Activated CD4-positive, CD25-positive, alpha-beta regulatory T cell (primary cell): ENCODE measurements around the gene RXRA.

Source experiments
- DNase-seq, 4 experiments: peaks; one replicate each; lab custom pipeline; 2025; lab: John Stamatoyannopoulos, UW

Gene RXRA

DNA sequence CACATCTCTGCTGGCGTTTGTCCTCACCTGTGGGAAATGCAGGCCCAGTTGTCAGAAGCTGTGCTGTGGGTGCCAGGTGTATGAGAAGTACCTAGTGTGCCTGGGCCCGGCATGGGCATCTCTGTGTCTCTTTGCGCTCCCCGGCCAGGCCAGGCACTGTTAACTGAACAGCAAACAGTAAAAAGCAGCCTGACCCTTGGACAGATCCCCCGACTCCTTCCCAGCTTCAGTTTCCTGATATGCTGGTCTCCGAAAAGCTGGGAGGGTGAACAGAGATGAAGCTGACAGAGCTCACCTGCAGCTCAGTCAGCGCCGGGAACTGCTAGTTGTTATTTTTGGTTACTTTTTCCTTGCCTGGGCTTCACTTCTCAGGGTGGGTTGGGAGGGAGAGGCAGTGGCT is 28.9 kb downstream of the RXRA start:
- no peak for DNase-seq

DNA sequence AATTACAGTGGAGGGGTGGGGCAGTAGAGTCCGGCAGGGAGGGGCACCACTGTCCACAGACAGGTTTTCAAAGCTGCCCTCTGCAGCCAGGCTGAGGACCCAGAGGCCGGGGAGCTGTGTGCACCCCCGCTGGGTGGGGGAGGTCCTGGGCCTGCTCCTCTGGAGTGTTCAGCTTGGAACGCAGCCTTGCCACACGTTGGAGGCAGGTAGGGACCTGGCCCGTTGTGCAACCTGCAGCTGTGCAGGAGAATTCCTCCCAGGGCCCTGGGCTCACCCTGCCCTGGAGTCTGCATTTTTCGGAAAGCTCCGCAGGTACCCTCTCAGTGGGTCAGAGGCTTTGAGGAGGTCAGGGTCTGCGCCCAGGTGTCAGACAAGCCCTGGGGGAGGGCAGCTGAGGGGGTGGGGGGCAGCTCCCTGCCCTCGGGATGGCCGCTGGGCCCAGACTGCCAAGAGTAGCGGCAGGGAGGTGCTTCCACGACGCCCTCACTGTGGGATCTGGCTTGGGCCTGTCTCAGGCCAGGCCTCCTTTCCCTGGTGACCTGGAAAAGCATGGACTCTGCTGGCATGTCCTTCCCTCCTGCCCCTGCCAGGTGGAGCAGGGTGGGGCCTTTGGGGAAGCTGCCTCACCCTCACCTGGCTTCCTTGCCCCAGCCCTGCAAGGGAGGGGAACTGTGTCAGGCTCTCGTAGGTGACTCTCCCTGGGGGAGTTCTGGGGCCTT is 29.5 kb downstream of the RXRA start:
- DNase-seq = no peak

DNA sequence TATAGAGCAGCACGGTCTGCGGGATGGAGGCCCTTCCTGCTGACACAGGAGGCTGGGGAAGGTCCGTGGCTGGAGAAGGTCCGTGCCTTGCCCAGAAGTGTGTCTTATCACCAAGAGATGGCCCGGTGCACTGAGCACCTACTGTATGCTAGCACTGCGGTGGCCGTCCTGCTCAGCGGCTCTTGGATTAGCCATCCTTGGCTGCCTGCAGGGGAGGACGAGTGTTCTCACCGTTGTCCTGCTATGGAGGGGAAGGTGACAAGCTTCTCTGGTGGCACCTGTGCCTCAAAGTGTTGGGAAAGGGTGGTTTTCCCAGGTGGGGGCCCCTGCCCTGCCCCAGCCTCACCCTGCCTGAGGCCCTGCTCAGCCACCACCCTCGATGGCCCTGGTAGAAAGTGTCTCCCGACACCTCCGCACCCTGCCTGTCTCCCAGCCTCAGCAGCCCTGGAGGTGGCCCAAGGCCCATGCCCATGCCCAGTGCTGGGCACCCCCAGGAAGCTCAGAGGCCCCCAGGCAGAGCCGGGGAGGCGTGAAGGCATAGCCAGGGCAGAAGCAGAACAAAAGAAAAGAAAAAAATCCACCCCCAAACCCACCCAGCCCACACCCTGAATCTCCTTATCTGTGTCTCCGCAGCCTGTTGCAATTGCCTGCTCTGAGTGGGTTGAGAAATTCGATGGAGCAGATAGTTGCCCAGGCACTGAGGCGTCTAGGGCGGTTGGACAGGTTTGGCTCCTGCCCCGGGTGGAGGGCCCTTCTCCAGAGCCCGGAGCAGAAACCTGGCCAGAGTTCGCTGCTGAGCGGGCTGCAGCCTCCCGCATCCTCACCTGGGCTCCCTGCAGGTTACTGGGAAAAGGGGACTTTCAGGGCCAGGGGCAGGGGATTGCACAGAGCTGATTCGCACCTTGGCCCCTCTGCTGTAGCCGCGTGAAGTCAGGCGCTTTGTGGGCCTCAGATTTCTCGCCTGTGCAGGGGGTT is 30.5 kb downstream of the RXRA start:
- DNase-seq = no peak

DNA sequence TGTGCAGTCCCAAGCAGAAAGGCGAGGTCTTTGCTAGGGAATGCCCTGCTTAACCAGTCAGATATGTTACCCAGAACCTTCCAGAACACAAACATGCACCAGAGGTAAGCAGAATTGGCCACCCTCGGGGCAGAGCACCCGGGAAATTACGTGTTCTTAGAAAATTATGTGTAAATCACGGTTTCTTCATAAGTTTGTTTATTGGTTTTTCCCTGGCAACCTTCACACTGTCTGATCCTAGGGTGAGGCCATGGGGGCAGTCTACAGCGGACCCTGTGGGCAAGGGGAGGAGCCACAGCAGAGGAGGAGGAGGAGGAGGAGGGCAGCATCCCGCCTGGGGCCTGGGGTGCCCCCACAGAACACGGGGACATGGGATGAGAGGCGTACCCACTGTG is 31.4 kb downstream of the RXRA start:
- DNase-seq = no peak

DNA sequence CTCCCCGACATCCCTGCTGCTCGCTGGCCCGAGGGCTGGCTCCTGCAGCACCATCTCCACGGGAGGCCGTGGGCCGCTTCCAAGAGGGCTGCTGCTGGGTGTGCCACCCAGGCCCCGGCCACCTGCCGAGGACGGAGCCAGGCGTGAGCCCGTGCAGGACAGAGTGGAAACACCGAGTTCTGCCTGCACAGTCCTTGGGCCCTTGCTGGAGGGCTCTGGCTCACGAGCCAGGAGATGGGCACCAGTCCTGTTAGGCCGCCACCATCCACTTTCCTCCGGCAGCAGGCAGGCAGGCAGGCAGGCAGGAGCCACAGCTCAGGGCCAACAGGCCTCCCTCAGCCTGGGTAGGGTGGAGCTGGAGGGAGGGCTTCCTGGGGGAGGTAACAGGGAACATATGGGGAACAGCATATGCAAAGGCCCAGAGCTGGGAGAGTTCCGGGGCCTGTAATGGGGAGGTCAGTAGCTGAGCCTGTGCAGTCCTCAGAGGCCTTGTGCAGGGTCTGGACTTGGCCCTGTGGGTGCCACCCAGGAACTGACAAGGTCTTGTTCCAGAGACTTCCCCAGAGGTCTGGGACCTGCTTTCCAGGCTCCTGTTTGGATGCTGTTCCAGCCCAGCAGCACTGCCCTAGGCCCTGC is 31.9 kb downstream of the RXRA start:
- no peak for DNase-seq

DNA sequence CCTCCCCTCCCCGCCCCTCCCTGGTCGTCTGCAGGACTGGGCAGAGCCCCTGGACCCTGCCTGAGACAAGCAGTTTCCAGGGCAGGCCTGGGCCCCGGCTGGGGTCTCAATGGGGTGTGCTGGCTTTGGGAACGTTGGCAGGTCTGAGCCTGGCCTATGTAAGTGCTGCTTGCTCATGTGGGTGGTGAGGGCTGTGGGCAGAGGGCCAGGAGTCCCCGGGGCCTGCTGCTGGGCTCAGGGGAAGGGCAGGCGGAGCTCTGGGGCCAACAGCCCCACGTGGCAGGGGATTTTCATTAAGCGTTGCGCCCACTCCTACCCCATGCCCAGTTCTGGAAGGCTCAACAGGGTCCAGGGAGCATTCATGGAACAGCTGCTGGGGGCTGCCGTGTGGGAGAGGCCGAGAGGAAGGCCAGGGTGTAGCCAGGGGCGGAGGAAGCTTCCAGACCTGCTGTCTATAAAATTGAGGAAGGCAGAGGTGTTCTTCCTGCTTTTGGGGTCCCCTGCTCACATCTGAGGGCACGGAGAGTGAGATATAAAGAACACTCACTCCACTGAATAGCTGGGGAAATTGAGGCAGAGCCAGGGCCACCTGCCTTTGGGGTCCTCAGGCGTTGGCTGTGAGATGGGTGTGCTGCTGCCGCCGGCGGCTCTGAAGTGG is 32.5 kb downstream of the RXRA start:
- DNase-seq = no peak

DNA sequence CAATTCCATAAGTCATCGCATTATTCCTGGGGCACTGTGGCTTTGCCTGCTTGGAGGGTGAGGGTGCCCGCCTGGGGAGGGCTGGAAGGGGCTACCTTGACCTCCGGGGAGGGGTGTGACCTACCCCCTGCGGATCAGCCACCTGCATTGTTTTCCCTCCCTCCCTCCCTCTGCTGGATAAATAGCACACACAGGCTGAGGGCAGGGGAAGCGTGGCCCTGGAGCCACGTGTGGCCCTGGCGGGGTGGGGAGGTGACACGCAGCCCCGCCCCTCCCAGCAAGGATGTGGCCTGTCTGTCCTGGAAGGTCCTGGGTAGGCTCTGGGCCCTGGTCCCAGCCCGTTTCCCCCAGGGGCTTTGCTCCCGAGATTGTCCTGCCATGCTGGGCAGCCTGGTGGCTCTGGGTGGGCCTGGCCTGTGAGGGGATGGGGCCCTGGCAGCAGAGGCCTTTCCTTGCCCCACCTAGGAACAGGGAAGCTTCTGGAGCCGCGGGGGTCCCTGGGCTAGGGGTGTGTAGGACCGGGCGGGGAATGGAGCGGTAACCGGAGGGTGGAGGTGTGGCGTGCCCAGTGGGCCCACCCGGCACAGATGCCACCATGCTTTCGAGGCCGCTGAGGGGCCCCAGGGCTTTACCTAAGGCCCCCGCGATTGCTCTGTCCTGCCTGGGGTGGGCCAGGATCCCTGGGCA is 33.4 kb downstream of the RXRA start:
- no peak for DNase-seq

DNA sequence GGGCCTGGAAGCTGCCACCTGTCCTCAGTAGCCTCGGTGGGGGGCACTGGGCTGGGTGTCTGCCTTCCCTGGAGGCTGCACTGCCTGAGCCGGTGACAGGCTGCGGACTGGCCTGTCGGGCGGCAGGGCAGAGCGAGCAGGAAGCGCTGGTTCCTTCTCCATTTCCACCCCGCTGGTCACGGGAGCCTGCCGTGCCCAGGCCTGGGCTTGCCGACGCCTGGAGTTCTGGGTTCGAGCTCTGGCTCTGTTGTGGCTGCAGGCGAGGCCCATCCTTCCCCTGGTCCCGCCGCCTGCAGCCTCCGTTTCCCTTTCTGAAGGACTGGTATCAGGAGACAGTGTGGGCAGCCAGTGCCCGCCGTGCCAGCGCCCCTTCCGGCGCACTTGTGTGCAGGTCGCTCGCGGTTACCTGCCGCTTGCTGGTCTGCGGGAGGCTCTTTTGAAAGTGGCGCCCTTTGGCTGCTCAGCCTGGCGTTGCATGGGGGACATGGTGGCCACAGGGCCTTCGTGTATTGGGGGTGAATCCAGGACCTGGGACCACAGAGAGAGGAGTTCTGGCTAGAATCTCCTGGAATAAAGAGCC is 34.0 kb downstream of the RXRA start:
- DNase-seq = no peak

DNA sequence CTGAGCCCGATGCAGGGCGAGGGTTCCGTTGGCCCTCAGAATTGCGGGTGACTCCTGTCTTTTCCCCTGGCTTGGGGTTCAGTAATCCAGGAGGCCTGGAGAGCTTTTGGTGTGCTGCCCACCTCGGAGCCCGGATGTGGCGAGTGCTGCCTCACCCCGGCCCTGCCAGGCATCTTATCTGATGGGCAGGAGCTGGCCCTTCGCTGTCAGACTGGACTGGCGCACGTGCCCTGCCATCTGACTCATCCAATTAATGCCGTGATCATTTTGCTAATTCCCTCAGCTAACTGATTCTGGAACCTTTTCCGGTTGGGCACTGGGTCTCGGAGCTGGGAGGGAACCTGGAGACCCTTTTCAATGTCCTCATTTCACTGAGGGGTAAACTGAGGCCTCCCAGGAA is 34.6 kb downstream of the RXRA start:
- DNase-seq = no peak

DNA sequence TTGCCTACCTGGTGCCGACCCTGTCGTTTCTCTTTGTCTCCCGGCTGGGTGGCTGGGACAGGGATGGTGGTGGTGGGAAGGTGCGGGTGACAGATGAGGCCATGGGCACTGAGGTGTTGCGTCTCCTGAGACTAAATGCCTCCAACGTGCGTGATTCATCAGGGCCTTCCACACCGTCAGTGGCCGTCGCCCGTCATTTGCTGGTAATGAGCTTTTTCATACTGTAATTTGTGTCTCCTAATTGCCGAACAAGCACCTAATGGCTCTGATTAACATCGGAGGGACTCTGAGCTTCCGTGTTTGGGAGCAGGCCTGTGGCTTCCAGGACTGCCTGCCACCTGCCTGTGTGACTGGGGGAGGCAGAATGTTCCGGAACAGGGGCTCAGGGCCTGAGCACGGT is 35.2 kb downstream of the RXRA start:
- no peak for DNase-seq

DNA sequence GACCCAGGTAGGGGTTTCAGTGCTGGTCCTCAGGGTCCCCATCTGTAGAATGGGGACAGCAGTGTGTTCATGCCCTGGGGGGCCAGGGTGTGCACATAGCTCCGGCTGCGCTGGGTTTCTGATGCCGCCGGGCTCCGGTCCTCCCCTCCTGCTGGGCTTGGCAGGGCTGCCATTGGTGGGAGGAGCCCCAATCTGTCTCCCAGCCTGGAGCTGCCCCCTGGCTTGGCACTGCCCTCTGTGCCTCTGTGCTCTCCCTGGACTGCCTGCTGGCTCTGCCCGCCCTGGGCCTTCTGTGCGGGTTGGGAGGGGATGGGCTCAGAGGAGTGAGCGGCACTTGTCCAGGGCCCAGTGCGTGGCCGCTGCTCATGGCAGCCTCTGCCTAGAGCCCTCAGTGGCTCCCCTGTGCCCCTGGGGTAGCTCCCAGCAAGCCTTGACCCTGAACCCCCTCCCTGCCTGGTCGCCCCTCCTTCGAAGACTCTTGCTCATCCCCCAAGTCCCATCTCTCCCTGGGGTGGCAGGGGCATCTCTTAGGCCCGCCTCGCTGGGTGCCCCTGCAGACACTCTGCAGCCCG is 35.7 kb downstream of the RXRA start:
- DNase-seq = no peak

DNA sequence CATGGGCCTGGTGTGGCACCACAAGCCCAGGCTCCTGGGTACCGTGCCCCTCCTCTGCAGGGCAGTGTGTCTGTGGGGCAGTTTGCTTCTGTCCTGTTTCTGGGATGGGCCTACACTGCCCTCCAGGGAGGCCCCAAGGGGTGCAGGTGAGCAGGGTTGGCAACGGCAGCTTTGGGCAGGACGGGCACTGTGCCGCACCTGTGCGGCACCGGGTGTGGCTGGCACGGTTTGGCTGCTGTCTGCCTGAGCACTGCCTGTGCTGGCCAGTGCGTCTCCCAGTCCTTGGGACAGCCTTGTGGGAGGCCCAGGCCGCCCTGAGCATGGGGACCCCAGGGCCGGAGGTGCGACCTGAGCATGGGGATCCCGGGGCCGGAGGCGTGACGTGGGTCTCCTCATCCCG is 37.2 kb downstream of the RXRA start:
- DNase-seq = no peak

DNA sequence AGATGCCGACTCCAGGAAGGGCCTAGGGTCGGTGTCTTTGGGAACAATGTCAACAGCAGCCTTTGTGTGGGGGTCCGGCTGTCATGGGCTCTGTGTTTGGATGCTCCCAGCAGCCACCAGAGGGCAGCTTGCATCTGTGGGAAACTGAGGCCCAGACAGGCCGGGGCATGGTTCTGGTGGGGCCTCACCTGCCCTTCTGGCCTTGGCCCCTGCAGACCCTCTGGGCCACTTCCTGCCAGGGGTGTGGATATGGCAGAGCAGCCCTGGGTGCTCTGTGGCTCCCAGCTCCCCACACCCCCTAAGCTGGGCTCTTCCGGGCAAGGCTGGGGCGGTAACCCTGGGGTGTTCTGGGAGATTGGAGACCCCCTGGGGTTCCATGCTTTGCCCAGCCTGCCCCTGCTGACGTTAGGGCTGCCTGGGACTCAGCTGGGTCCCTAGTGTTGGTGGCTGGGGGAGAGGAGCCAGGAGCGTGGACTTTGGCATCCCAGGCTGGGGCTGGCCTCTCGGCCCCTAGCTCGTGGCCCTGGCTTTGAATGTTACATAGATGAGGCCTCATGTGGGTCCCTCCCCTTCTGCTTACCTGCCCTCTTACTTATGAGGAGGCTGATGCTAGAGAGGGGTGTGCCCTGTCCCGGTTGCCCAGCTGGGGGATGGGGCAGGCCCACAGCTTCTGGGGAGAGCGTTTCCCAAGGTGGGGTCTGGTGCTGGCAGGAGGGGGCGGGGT is 38.3 kb downstream of the RXRA start:
- DNase-seq = no peak

DNA sequence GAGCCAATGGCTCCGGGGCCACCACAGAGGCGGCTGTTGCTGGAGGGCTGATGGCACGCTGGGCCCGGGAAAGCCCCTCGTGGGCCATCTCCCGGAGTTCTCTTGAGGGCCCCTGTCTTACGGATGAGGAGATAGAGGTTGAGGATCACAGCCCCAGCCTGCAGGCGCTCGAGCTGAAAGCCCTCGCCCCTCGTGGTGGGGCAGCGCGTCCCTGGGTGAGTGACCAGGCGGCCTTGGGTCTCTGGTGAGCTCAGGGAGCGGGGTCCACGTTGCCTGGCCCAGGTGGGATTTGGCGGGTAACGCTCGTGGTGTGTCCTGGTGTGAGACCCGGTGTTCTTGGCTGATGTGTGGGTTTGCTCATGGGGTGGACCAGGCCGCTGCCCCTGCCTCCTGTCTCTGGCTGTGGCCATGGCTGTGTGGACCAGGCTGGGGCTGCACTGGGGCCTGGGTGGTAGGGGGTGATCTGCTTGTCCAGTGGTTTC is 38.9 kb downstream of the RXRA start:
- no peak for DNase-seq

DNA sequence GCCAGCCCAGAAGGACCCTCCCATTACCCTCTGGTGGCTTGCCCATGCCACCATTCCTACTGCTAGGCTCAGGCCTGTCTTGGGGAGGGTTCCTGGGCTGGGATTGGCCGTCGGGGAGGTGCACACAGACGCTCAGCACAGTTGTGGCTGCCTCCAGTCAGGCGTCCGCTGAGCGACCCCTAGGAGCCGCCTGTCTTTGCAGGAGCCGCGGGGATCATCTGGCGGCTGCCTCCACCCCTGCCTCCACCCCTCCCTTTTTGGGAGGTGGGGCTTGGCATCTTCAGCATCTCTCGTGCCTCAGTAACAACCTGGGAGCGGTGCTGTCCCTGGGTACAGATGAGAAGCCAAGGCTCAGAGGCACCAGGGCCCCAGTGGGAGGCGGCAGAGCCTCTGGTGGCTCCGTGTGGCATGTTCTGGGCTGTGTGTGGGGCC is 39.6 kb downstream of the RXRA start:
- DNase-seq = no peak

DNA sequence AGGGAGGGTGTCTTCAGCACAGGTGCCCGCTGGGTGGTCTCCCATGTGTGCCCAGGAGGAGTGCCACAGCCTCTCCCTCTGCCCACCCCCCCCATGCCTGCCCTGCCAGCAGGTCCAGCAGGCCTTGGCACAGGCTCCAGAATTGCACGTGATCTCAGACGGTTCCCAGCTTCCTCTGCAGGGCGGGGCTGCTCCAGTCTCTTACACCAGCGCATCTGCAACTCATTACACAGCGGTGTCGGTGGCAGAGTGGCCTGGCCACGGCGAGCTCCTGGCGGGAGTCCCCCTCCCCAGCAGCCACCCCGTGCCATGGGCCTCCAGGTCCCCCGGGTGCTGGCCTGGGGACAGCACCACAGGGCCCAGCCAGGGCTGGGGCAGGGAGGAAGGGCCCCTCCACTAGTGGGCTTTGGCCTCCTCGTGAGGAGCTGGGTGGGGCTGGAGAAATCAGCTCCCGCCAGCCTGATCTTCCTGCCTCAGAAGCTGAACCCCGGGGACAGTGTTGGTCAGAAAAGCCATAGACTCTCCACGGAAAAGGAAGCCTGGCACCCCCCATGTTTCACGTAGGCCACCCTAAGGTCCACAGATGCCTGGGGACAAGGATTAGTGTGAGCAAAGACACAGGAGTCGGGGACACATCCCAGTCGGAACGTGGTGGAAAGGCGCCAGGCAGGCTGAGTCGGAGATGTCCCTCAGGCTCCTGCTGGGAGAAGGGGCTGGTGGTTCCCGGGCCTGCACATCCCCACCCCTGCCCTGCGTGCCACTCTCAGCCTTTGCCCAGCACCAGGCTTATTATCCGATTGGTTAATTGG is 40.2 kb downstream of the RXRA start:
- DNase-seq = no peak

DNA sequence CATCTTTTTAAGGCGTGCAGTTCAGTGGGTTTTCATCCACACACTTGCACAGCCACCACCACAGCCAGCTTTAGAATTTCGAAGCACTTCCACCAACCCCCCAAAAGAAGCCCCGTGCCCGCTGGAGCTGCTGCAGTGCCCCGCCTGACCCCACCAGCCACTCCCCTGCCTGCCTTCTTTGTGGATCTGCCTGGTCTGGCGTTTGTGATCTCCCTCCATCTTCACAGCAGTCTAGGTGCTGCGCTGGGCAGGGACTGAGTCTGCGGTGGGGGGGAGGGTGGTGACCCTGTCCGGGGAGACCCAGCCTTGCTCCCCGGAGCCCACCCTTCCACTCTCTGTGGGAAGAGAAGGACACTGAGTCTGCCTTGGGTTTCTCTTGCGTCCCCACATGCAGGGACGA is 40.8 kb downstream of the RXRA start:
- no peak for DNase-seq

DNA sequence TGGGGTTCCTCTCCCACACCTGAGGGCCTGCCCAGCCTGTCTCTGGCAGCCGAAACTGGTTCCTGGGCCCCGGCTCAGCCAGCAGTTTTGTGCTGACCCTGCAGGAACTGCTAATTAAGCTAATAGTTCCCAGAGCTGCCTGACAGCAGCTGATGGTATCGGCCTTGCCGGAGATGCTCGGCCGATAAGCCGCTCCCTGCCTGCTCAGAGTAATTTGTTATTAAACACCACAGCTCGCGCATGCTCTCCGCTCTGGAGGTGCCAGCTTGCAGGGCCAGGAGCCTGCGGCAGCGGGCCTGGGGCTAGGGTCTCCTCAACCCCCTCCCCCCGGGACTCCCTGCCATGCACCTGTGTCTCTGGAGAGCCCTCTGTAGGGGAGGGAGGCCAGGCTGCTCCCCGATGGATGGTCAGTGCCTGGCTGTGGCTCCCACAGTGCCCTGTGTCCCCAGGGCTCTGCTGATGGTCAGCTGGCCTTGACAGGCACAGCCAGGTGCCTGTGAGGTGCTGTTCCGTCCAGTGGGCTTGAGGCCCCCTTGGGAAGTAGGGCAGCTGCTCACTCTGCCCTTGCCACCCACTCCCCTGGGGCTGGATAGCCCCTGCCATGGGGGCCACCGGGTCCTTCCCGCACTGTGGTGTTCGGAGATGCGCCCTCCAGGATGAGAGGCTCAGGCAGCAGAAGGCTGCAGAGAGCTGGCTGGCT is 41.7 kb downstream of the RXRA start:
- no peak for DNase-seq

DNA sequence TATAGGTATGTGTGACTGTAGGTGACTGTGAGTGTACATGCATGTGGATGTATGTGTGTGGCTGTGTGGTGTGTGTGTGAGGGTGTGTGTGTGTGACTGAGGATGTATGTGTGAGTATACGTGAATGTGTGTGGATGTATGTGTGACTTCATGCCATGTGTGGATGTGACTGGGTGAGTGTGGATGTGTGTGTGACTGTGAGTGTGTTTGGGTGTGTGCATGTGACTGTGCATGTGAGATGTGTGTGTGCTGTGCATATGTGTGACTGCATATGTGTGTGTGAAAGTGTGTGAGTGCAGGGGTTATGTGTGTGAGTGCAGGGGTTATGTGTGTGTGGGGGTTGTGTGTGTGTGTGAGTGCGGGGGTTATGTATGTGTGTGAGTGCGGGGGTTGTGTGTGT is 42.3 kb downstream of the RXRA start:
- no peak for DNase-seq
